Neuronal stem cell (in vitro differentiated cells): Measurements from ENCODE around the gene WFDC5.

Source experiments
- DNase-seq: peaks from one replicate; pipeline ENCODE4 v3.0.0-alpha.2; 2013; ENCODE audit warnings: low spot score
- H2AFZ ChIP-seq: one replicate; pipeline ENCODE4 v1.6.1; 2013; ENCODE audit warnings: mild to moderate bottlenecking, low read length, inconsistent platforms
- H2AK5ac ChIP-seq: 2 replicates; pipeline ENCODE4 v1.6.1; 2013; ENCODE audit warnings: low read depth, mild to moderate bottlenecking, inconsistent platforms, low read length, moderate library complexity, mixed read lengths
- H2BK120ac ChIP-seq: 2 replicates; pipeline ENCODE4 v1.6.1; 2013; ENCODE audit warnings: low read depth, mild to moderate bottlenecking, inconsistent platforms, low read length, moderate library complexity, mixed read lengths
- H2BK12ac ChIP-seq: one replicate; pipeline ENCODE4 v1.6.1; 2013; ENCODE audit warnings: low read length, inconsistent platforms
- H2BK15ac ChIP-seq: 2 replicates; pipeline ENCODE4 v1.6.1; 2013; ENCODE audit warnings: mild to moderate bottlenecking, low read length, inconsistent platforms, mixed read lengths
- H2BK5ac ChIP-seq: one replicate; pipeline ENCODE4 v1.6.1; 2013; ENCODE audit warnings: inconsistent platforms, mild to moderate bottlenecking, low read length, moderate library complexity
- H3K14ac ChIP-seq: one replicate; pipeline ENCODE4 v1.6.1; 2013; ENCODE audit warnings: low read length, inconsistent platforms
- H3K18ac ChIP-seq: 2 replicates; pipeline ENCODE4 v1.6.1; 2013; ENCODE audit warnings: low read length, inconsistent platforms
- H3K23ac ChIP-seq: 2 replicates; pipeline ENCODE4 v1.6.1; 2013; ENCODE audit warnings: low read depth, mild to moderate bottlenecking, mixed read lengths, low read length, inconsistent platforms; ENCODE audit not compliant: poor library complexity
- H3K27ac ChIP-seq: replicated peaks from 3 replicates; pipeline ENCODE4 v1.5.1; 2013; ENCODE audit warnings: low read length, inconsistent platforms
- H3K27me3 ChIP-seq, 3 experiments: 2 replicates each; pipeline ENCODE4 v1.6.1; 2013; ENCODE audit warnings: low read length in 3 of 3, mild to moderate bottlenecking in 2 of 3, inconsistent platforms in 1 of 3, low read depth in 1 of 3, mixed read lengths in 1 of 3, moderate library complexity in 1 of 3; ENCODE audit not compliant: control insufficient read depth in 3 of 3, insufficient read depth in 3 of 3
- H3K36me3 ChIP-seq, 2 donors: replicated peaks in 1 of 2; 2 replicates each; pipeline ENCODE4 v1.6.1; 2013; ENCODE audit warnings: low read length in 2 of 2; ENCODE audit not compliant: control insufficient read depth in 2 of 2, insufficient read depth in 2 of 2
- H3K4ac ChIP-seq: 2 replicates; pipeline ENCODE4 v1.6.1; 2013; ENCODE audit warnings: inconsistent platforms, mild to moderate bottlenecking, low read length, moderate library complexity
- H3K4me1 ChIP-seq, 2 donors: 1 replicate in 1 of 2; 2 replicates in 1 of 2; pipeline ENCODE4 v1.6.1; 2013; ENCODE audit warnings: low read length in 2 of 2, low read depth in 1 of 2; ENCODE audit not compliant: control insufficient read depth in 2 of 2, insufficient read depth in 1 of 2
- H3K4me2 ChIP-seq: one replicate; pipeline ENCODE4 v1.6.1; 2013; ENCODE audit warnings: mild to moderate bottlenecking, low read length, inconsistent platforms; ENCODE audit not compliant: insufficient read depth, poor library complexity, severe bottlenecking
- H3K4me3 ChIP-seq, 2 donors: 2 replicates each; pipeline ENCODE4 v1.5.1; 2013; ENCODE audit warnings: low read length in 2 of 2, mild to moderate bottlenecking in 2 of 2, inconsistent platforms in 1 of 2, moderate library complexity in 1 of 2
- H3K79me1 ChIP-seq: one replicate; pipeline ENCODE4 v1.6.1; 2013; ENCODE audit warnings: low read depth, mild to moderate bottlenecking, inconsistent platforms, low read length, moderate library complexity
- H3K9ac ChIP-seq: one replicate; pipeline ENCODE4 v1.6.1; 2013; ENCODE audit warnings: mild to moderate bottlenecking, low read depth, low read length, inconsistent platforms; ENCODE audit not compliant: poor library complexity
- H3K9me3 ChIP-seq, 2 donors: replicated peaks in 1 of 2; 2 replicates each; pipeline versions ENCODE3 to v1.6.1; 2013; ENCODE audit warnings: low read length in 2 of 2, mild to moderate bottlenecking in 2 of 2, inconsistent platforms in 1 of 2, low read depth in 1 of 2, mixed read lengths in 1 of 2, moderate library complexity in 1 of 2; ENCODE audit not compliant: control insufficient read depth in 2 of 2, insufficient read depth in 1 of 2
- H4K8ac ChIP-seq: one replicate; pipeline ENCODE4 v1.6.1; 2013; ENCODE audit warnings: low read depth, mild to moderate bottlenecking, inconsistent platforms, low read length, moderate library complexity
- H4K91ac ChIP-seq: one replicate; pipeline ENCODE4 v1.6.1; 2013; ENCODE audit warnings: low read length, low read depth, mild to moderate bottlenecking, inconsistent platforms; ENCODE audit not compliant: poor library complexity
- WGBS, 2 donors: extraction: QIAGEN DNeasy Blood & Tissue Kit; methylation state at CpG; one replicate each; pipeline ENCODE4 v1.1.7; 2013; ENCODE audit warnings: missing lambda C conversion rate in 2 of 2, mixed read lengths in 1 of 2; ENCODE audit not compliant: insufficient read length in 2 of 2, insufficient replicate concordance in 1 of 2; ENCODE audit errors: extremely low coverage in 2 of 2; 5-methylcytosine and 5-hydroxymethylcytosine counted together

WFDC5 gene

DNA sequence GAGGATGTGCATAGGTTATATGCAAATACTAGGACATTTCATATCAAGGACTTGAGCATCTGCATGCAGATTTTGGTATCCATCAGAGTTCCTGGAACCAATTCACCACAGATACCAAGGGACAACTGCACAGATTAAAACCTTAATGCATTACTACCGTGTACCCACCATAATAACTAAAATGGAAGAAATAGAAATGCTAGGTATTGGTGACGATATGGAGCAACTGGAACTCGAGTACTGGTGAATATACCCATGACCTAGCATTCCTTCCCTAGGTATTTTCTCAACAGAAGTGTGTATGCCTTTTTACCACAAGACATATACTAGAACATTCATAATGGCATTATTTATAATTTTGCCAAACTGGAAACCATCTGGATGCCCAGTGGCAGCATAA is 32.5 kb downstream of the WFDC5 start:
- Histone ChIP-seq H2BK120ac (no peak overlapping the region), H4K8ac (no peak overlapping the region), H2BK5ac (no peak overlapping the region), H3K18ac (no peak overlapping the region), H3K79me1 (no peaks in the 10 kb centered on the region), H3K9me3 (peaks cover 3 to 10% of the 10 kb centered on the region in 2 donors), H3K4me3 (no peak overlapping the region), H3K9ac (no peak overlapping the region), H3K23ac (no peak overlapping the region), H3K4me1 (no peaks in the 10 kb centered on the region), H2BK15ac (no peak overlapping the region), H3K27ac (no peak overlapping the region), H3K14ac (no peak overlapping the region), H3K36me3 (peaks cover 6 to 45% of the 10 kb centered on the region in 2 donors), H3K27me3 (no peaks in the 10 kb centered on the region), H2BK12ac (no peak overlapping the region), H3K4me2 (no peak overlapping the region), H4K91ac (no peak overlapping the region), H2AFZ (no peak overlapping the region), H2AK5ac (no peak overlapping the region), H3K4ac (no peak overlapping the region)
- WGBS, 2 donors: no CpG with 5 or more reads among the region's 3 CpGs
- DNase-seq: no peak

GRCh38 chr20:45080867-45081624 is 33.9 kb downstream of the WFDC5 start:
- WGBS, 2 donors: no CpG with 5 or more reads among the region's 5 CpGs
- no peak overlapping the region for H3K14ac ChIP-seq

DNA sequence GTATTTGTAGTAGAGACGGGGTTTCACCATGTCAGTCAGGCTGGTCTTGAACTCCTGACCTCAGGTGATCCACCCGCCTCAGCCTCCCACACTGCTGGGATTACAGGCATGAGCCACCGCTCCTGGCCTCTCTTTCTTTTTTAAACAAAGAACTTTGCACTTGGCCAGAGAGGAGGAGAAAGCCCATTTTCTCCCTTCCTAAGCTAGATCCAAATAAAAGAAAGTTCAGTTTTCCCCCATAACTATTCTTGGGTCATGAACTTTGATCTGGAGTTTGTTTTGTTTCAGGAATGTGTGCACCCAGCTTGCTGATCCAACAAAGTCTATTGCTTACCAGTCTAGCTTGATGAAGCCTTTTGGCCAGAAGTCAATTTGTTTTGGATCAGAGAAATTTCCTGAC is 37.4 kb downstream of the WFDC5 start:
- Histone ChIP-seq H3K9ac (no peak overlapping the region), H3K18ac (no peak overlapping the region), H2BK5ac (no peak overlapping the region), H3K27ac (no peak overlapping the region), H2BK15ac (no peak overlapping the region), H3K79me1 (no peaks in the 10 kb centered on the region), H4K91ac (no peak overlapping the region), H3K4me3 (no peak overlapping the region), H2BK120ac (no peak overlapping the region), H3K14ac (no peak overlapping the region), H3K4me1 (no peaks in the 10 kb centered on the region), H3K9me3 (peaks cover 0 to 5% of the 10 kb centered on the region in 2 donors), H3K4me2 (no peak overlapping the region), H2BK12ac (no peak overlapping the region), H3K4ac (no peak overlapping the region), H2AFZ (no peak overlapping the region), H2AK5ac (no peak overlapping the region), H3K27me3 (no peaks in the 10 kb centered on the region), H4K8ac (no peak overlapping the region), H3K36me3 (peaks cover 19 to 69% of the 10 kb centered on the region in 2 donors), H3K23ac (no peak overlapping the region)
- WGBS, 2 donors: no CpG with 5 or more reads among the region's 3 CpGs
- no peak for DNase-seq

More at GRCh38 chr20:45080867-45081624, 33.9 kb downstream of the WFDC5 start:
- no peaks in the 10 kb centered on the region for H3K27me3 ChIP-seq
- no peaks in the 10 kb centered on the region for H3K4me1 ChIP-seq
- no peak overlapping the region for H2AFZ ChIP-seq
- no peak for DNase-seq
- H3K79me1 ChIP-seq: no peaks in the 10 kb centered on the region
- no peak overlapping the region for H3K4me2 ChIP-seq
- H3K4me3 ChIP-seq: no peak overlapping the region
- H2BK12ac ChIP-seq: no peak overlapping the region
- H2BK15ac ChIP-seq: no peak overlapping the region
- H3K36me3 ChIP-seq: peaks cover 8 to 57% of the 10 kb centered on the region in 2 donors
- H2BK120ac ChIP-seq: no peak overlapping the region
- H4K91ac ChIP-seq: no peak overlapping the region
- no peak overlapping the region for H3K9ac ChIP-seq
- no peak overlapping the region for H3K27ac ChIP-seq
- no peak overlapping the region for H2AK5ac ChIP-seq
- no peak overlapping the region for H3K18ac ChIP-seq
- H2BK5ac ChIP-seq: no peak overlapping the region
- no peak overlapping the region for H4K8ac ChIP-seq
- peaks cover 3 to 10% of the 10 kb centered on the region in 2 donors for H3K9me3 ChIP-seq
- no peak overlapping the region for H3K4ac ChIP-seq
- H3K23ac ChIP-seq: no peak overlapping the region

DNA sequence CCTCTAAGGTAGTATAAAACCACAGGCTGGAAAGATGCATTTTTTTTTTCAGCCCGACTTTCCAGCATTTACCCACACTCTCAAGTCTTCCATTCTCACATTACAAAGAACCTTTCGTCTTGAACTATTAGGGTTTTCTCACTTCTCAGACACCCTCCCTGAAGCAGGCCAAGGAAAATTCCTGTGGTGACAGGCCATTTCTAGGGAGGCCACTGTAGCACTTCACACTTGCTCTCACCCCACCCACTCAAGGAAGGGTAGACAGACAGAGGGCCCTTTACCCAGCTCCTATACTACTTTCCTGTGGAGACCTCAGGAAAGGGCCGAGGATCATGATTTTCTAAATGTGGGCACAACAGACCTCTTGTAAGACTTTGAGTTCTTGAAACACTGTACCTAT is 41.8 kb downstream of the WFDC5 start:
- Histone ChIP-seq H4K91ac (no peak overlapping the region), H3K9me3 (no peaks in the 10 kb centered on the region), H2BK120ac (no peak overlapping the region), H2AFZ (no peak overlapping the region), H3K4me3 (no peak overlapping the region), H3K27ac (no peak overlapping the region), H3K14ac (no peak overlapping the region), H2BK5ac (no peak overlapping the region), H3K4ac (no peak overlapping the region), H3K18ac (no peak overlapping the region), H2BK12ac (no peak overlapping the region), H3K36me3 (peaks cover 13 to 39% of the 10 kb centered on the region in 2 donors), H3K9ac (no peak overlapping the region), H3K4me2 (no peak overlapping the region), H3K27me3 (no peaks in the 10 kb centered on the region), H2AK5ac (no peak overlapping the region), H2BK15ac (no peak overlapping the region), H3K79me1 (peaks cover under 1% of the 10 kb centered on the region), H3K4me1 (no peaks in the 10 kb centered on the region), H3K23ac (no peak overlapping the region), H4K8ac (no peak overlapping the region)
- no peak for DNase-seq
- WGBS, 2 donors: no CpG with 5 or more reads among the region's 3 CpGs
